Esophagus muscularis mucosa (tissue), 4 donors: Measurements from ENCODE around the gene TPM2. TPM values are rescaled to one million over a fixed set of nuclear protein-coding genes. Genes with fewer than 3 reads are reported as not detected.

Experiments
- small RNA-seq, 3 donors: library from RNA; depleted of rRNA; stranded (forward); fragments of <200 nt; gene quantifications; one replicate each; pipeline ENCODE3, GENCODE V24; 2016
- total RNA-seq, 4 donors: library from RNA; depleted of rRNA; stranded (reverse); fragments of >200 nt; gene quantifications; one replicate each; pipeline versions ENCODE4 v1.1.0 to v1.2.1, GENCODE V29; 2016

TPM2 gene
- total RNA-seq, 4 donors from 2014 or later = 8,856 to 14,576 (median 12,022) TPM

Small RNA genes lying within 50 kb of the gene (small RNA-seq; reads per million reads assigned to genes)
- 0 to 0.08 (median 0) reads per million in 3 donors for gene MIR6853
- gene RMRP = 0 reads per million in 3 donors
- 0 reads per million in 3 donors for gene RN7SL22P

Other genes starting within 250 kb of the TPM2 start
- 10 to 100 TPM; 48.0 to 91.2 (median 73.8) TPM for gene RUSC2, start 199.8 kb downstream of the TPM2 start, total RNA-seq
- 10 to 100 TPM; 48.2 to 80.6 (median 63.4) TPM for gene TESK1, start 84.7 kb downstream of the TPM2 start, total RNA-seq
- gene CD72, start 71.5 kb downstream of the TPM2 start, total RNA-seq = 1 to 10 TPM in 2 of 4 donors, not detected in 2; 1.4 to 2.2 TPM
- gene SIT1, start 39.0 kb downstream of the TPM2 start, total RNA-seq = under 1 TPM in 3 of 4 donors, not detected in 1; 0.40 to 0.83 (median 0.83) TPM
- 1,000 to 10,000 TPM; 1,899 to 6,162 (median 2,510) TPM for gene RMRP, start 31.9 kb downstream of the TPM2 start, total RNA-seq
- 100 to 1,000 TPM in 2 of 4 donors, 10 to 100 TPM in 2; 68.4 to 117 (median 104) TPM for gene CCDC107, start 31.6 kb downstream of the TPM2 start, total RNA-seq
- 1 to 10 TPM; 1.3 to 3.3 (median 1.7) TPM for gene ARHGEF39, start 24.7 kb downstream of the TPM2 start, total RNA-seq
- gene CA9, start 16.0 kb downstream of the TPM2 start, total RNA-seq = 1 to 10 TPM in 1 of 4 donors, not detected in 3; 2.2 TPM
- gene TLN1, start 42.3 kb upstream of the TPM2 start, total RNA-seq = 1,000 to 10,000 TPM in 3 of 4 donors, 100 to 1,000 TPM in 1; 934 to 1,435 (median 1,196) TPM
- gene CREB3, start 42.7 kb upstream of the TPM2 start, total RNA-seq = 10 to 100 TPM; 65.6 to 97.3 (median 85.4) TPM
- gene GBA2, start 59.3 kb upstream of the TPM2 start, total RNA-seq = 10 to 100 TPM; 44.0 to 67.8 (median 55.5) TPM
- gene RGP1, start 59.4 kb upstream of the TPM2 start, total RNA-seq = 10 to 100 TPM; 22.0 to 31.8 (median 26.8) TPM
- gene MSMP, start 64.4 kb upstream of the TPM2 start, total RNA-seq = 1 to 10 TPM in 1 of 4 donors, not detected in 3; 1.3 TPM
- 10 to 100 TPM; 22.0 to 35.9 (median 29.7) TPM for gene NPR2, start 101.7 kb upstream of the TPM2 start, total RNA-seq
- gene SPAG8, start 122.3 kb upstream of the TPM2 start, total RNA-seq = 1 to 10 TPM in 1 of 4 donors, under 1 TPM in 3; 0.65 to 2.0 (median 0.83) TPM
- 10 to 100 TPM; 23.4 to 32.4 (median 27.5) TPM for gene HINT2, start 125.1 kb upstream of the TPM2 start, total RNA-seq
- not detected for gene FAM221B, start 138.8 kb upstream of the TPM2 start, total RNA-seq
- 10 to 100 TPM in 3 of 4 donors, 1 to 10 TPM in 1; 10.0 to 27.0 (median 20.3) TPM for gene TMEM8B, start 139.3 kb upstream of the TPM2 start, total RNA-seq
- not detected for gene OR13J1, start 180.5 kb upstream of the TPM2 start, total RNA-seq
- gene HRCT1, start 216.3 kb upstream of the TPM2 start, total RNA-seq = 10 to 100 TPM in 2 of 4 donors, 1 to 10 TPM in 2; 3.7 to 53.0 (median 15.6) TPM
- gene SPAAR, start 219.6 kb upstream of the TPM2 start, total RNA-seq = 1 to 10 TPM; 2.1 to 5.7 (median 2.8) TPM